GM21360 (cell line): ENCODE results near the gene LCOR.
"Not testable (repeated sequence)": the region's sequence is repeated elsewhere in the genome, so short reads cannot be mapped to it uniquely, and the experiment has no call there.

Experiments used
- ATAC-seq: cut with Tn5 transposase; IDR thresholded peaks from one replicate; pipeline ENCODE4 v1.9.1; 2021; ENCODE audit warnings: mild to moderate bottlenecking, moderate library complexity; ENCODE audit not compliant: unreplicated experiment

LCOR gene

GRCh38 chr10:96831867-96832720 is at the start of gene LCOR:
Gene LCOR, plus strand, starts transcription at chr10:96832298. Its CDS starts 116,760 bp downstream, at chr10:96949058.
- ATAC-seq, result peak; percentile 53

GRCh38 chr10:96784253-96784652 is 47.8 kb upstream of the LCOR start:
- ATAC-seq, result no peak

- ATAC-seq, result peak; percentile 97
Observed at GRCh38 chr10:96789571-96790108, 42.5 kb upstream of the LCOR start.

GRCh38 chr10:96791902-96792301 is 40.2 kb upstream of the LCOR start:
- no peak for ATAC-seq

- ATAC-seq, result no peak
Observed at GRCh38 chr10:96794836-96795733, 37.0 kb upstream of the LCOR start.

GRCh38 chr10:96797485-96797884 is 34.6 kb upstream of the LCOR start:
- no peak for ATAC-seq

- ATAC-seq, result no peak
Observed at GRCh38 chr10:96803288-96803664, 28.8 kb upstream of the LCOR start.

GRCh38 chr10:96814264-96814663 is 17.8 kb upstream of the LCOR start:
- ATAC-seq, result no peak

- ATAC-seq, result not testable (repeated sequence)
Observed at GRCh38 chr10:96818971-96819370, 13.1 kb upstream of the LCOR start.

- ATAC-seq, result no peak
Observed at GRCh38 chr10:96820765-96821164, 11.3 kb upstream of the LCOR start.

GRCh38 chr10:96826438-96826837 is 5.7 kb upstream of the LCOR start:
- ATAC-seq, result no peak

- no peak for ATAC-seq
Observed at GRCh38 chr10:96828609-96829008, 3.5 kb upstream of the LCOR start.

- ATAC-seq, result no peak
Observed at GRCh38 chr10:96829029-96829773, 2.9 kb upstream of the LCOR start.

GRCh38 chr10:96830511-96831199 is 1.4 kb upstream of the LCOR start:
- ATAC-seq, result no peak

- no peak for ATAC-seq
Observed at GRCh38 chr10:96831200-96831866, 765 bp upstream of the LCOR start.

- ATAC-seq, result peak; percentile 54
Observed at GRCh38 chr10:96832721-96833219, 672 bp downstream of the LCOR start.

GRCh38 chr10:96833220-96834001 is 1.3 kb downstream of the LCOR start:
- ATAC-seq, result peak; percentile 1

GRCh38 chr10:96834120-96834519 is 2.0 kb downstream of the LCOR start:
- ATAC-seq, result no peak

- no peak for ATAC-seq
Observed at GRCh38 chr10:96835899-96836298, 3.8 kb downstream of the LCOR start.
